Measurements from ENCODE around the gene RORC.
"Not testable (repeated sequence)": the region's sequence is repeated elsewhere in the genome, so short reads cannot be mapped to it uniquely, and the experiment has no call there.

Gene RORC

GRCh38 chr1:151831605-151832004, at the start of gene RORC:
Gene RORC, minus strand, starts transcription at chr1:151831802. Its CDS starts 38 bp downstream, at chr1:151831764.
- DNase-seq (ENCODE audit: low spot score) = no peak

- DNase-seq (ENCODE audit: low spot score) = no peak
These were observed 44.0 kb upstream of the RORC start for GRCh38 chr1:151875419-151876097.

- not testable (repeated sequence) for DNase-seq (ENCODE audit: low spot score)
These were observed 41.2 kb upstream of the RORC start for GRCh38 chr1:151872776-151873175.

GRCh38 chr1:151871284-151872030, 39.9 kb upstream of the RORC start:
- DNase-seq (ENCODE audit: low spot score) = peak; percentile 85

- no peak for DNase-seq (ENCODE audit: low spot score)
These were observed 36.9 kb upstream of the RORC start for GRCh38 chr1:151868486-151868885.

GRCh38 chr1:151867765-151868411, 36.3 kb upstream of the RORC start:
- no peak for DNase-seq (ENCODE audit: low spot score)

GRCh38 chr1:151867321-151867720, 35.7 kb upstream of the RORC start:
- no peak for DNase-seq (ENCODE audit: low spot score)

- DNase-seq (ENCODE audit: low spot score) = no peak
These were observed 32.8 kb upstream of the RORC start for GRCh38 chr1:151864411-151864810.

- DNase-seq (ENCODE audit: low spot score) = no peak
These were observed 31.0 kb upstream of the RORC start for GRCh38 chr1:151862604-151863003.

- DNase-seq (ENCODE audit: low spot score) = no peak
These were observed 29.0 kb upstream of the RORC start for GRCh38 chr1:151860504-151861187.

- no peak for DNase-seq (ENCODE audit: low spot score)
These were observed 28.3 kb upstream of the RORC start for GRCh38 chr1:151859891-151860293.

GRCh38 chr1:151858886-151859665, 27.5 kb upstream of the RORC start:
- DNase-seq (ENCODE audit: low spot score) = no peak

- DNase-seq (ENCODE audit: low spot score) = no peak
These were observed 26.6 kb upstream of the RORC start for GRCh38 chr1:151858030-151858746.

- no peak for DNase-seq (ENCODE audit: low spot score)
These were observed 24.3 kb upstream of the RORC start for GRCh38 chr1:151855933-151856332.

- not testable (repeated sequence) for DNase-seq (ENCODE audit: low spot score)
These were observed 23.9 kb upstream of the RORC start for GRCh38 chr1:151855516-151855915.

- no peak for DNase-seq (ENCODE audit: low spot score)
These were observed 23.1 kb upstream of the RORC start for GRCh38 chr1:151854658-151855057.

GRCh38 chr1:151853411-151853943, 21.9 kb upstream of the RORC start, which contains the start of gene THEM5:
Gene THEM5, minus strand, starts transcription at chr1:151853712. Its CDS starts 147 bp downstream, at chr1:151853565.
- no peak for DNase-seq (ENCODE audit: low spot score)

GRCh38 chr1:151852733-151853132, 21.1 kb upstream of the RORC start:
- DNase-seq (ENCODE audit: low spot score) = no peak

- no peak for DNase-seq (ENCODE audit: low spot score)
These were observed 20.3 kb upstream of the RORC start for GRCh38 chr1:151851886-151852285.

GRCh38 chr1:151849871-151850270, 18.3 kb upstream of the RORC start:
- no peak for DNase-seq (ENCODE audit: low spot score)

- DNase-seq (ENCODE audit: low spot score) = no peak
These were observed 17.5 kb upstream of the RORC start for GRCh38 chr1:151849126-151849525.
